GM12892 (cell line): ENCODE results near the gene IFITM10.

ENCODE experiments used
- POLR2A ChIP-seq: IDR thresholded peaks from 2 replicates; pipeline ENCODE4 v1.6.1; 2011; ENCODE audit warnings: low read depth, low read length, control low read depth
- POLR2AphosphoS5 ChIP-seq: IDR thresholded peaks from 2 replicates; pipeline ENCODE4 v1.6.1; 2011; ENCODE audit warnings: low read depth, low read length, control low read depth

GRCh38 chr11:1779806-1780699, 29.7 kb upstream of the IFITM10 start:
- TF ChIP-seq POLR2AphosphoS5 (no peak), POLR2A (no peak)
